Neural cell (in vitro differentiated cells): ENCODE data around the gene ATG7.

Experiments
- EZH2 ChIP-seq: fragments of 200-600, 300-800 bp; shearing (Covaris generic), sonication (generic); IDR thresholded peaks from 2 replicates; pipeline ENCODE4 v1.6.1; 2014; ENCODE audit warnings: antibody characterized with exemption, low read length, borderline replicate concordance, mild to moderate bottlenecking; ENCODE audit not compliant: insufficient read depth, poor library complexity, severe bottlenecking
- POLR2AphosphoS5 ChIP-seq: IDR thresholded peaks from 2 replicates; pipeline ENCODE4 v1.6.1; 2012
- RAD21 ChIP-seq: fragments of 450-650 bp; conservative IDR thresholded peaks from 2 replicates; pipeline ENCODE4 v1.6.1; 2014; ENCODE audit warnings: antibody characterized with exemption, mild to moderate bottlenecking, moderate library complexity
- TF ChIP-seq, protein P1 (sequence below): fragments of 450-650 bp; IDR thresholded peaks from 2 replicates; pipeline ENCODE4 v1.5.1; 2014; ENCODE audit warnings: antibody characterized with exemption, mild to moderate bottlenecking, moderate library complexity; ENCODE audit not compliant: poor library complexity, severe bottlenecking

DNA sequence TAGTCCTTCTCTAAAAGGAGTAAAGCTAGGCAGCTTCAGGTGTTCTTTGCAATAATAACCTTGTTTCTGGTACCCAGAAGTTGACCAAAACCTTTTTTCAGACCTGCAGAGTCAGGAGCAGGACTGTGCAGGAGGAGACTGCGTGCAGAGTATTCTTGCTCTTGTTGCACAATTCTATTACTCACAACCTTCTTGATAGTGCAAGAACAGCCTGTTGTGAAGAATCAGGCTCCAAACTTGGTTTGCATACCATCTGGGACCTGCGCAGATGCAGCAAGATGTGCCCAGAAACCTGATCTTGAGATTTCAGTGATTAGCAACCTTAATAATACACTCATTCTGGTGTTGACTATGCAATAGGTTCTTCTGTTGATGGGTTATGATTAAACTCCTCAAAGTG, 111.9 kb downstream of the ATG7 start:
- TF ChIP-seq, protein P1, sequence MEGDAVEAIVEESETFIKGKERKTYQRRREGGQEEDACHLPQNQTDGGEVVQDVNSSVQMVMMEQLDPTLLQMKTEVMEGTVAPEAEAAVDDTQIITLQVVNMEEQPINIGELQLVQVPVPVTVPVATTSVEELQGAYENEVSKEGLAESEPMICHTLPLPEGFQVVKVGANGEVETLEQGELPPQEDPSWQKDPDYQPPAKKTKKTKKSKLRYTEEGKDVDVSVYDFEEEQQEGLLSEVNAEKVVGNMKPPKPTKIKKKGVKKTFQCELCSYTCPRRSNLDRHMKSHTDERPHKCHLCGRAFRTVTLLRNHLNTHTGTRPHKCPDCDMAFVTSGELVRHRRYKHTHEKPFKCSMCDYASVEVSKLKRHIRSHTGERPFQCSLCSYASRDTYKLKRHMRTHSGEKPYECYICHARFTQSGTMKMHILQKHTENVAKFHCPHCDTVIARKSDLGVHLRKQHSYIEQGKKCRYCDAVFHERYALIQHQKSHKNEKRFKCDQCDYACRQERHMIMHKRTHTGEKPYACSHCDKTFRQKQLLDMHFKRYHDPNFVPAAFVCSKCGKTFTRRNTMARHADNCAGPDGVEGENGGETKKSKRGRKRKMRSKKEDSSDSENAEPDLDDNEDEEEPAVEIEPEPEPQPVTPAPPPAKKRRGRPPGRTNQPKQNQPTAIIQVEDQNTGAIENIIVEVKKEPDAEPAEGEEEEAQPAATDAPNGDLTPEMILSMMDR: no peak
- TF ChIP-seq POLR2AphosphoS5: no peak
- no peak for TF ChIP-seq EZH2
- no peak for TF ChIP-seq RAD21
